ENCODE measurements around the gene DENND1C.
A peak's percentile ranks its signal among the peaks of the same experiment; 100 is the strongest.

Gene DENND1C, protein sequence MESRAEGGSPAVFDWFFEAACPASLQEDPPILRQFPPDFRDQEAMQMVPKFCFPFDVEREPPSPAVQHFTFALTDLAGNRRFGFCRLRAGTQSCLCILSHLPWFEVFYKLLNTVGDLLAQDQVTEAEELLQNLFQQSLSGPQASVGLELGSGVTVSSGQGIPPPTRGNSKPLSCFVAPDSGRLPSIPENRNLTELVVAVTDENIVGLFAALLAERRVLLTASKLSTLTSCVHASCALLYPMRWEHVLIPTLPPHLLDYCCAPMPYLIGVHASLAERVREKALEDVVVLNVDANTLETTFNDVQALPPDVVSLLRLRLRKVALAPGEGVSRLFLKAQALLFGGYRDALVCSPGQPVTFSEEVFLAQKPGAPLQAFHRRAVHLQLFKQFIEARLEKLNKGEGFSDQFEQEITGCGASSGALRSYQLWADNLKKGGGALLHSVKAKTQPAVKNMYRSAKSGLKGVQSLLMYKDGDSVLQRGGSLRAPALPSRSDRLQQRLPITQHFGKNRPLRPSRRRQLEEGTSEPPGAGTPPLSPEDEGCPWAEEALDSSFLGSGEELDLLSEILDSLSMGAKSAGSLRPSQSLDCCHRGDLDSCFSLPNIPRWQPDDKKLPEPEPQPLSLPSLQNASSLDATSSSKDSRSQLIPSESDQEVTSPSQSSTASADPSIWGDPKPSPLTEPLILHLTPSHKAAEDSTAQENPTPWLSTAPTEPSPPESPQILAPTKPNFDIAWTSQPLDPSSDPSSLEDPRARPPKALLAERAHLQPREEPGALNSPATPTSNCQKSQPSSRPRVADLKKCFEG

DNA sequence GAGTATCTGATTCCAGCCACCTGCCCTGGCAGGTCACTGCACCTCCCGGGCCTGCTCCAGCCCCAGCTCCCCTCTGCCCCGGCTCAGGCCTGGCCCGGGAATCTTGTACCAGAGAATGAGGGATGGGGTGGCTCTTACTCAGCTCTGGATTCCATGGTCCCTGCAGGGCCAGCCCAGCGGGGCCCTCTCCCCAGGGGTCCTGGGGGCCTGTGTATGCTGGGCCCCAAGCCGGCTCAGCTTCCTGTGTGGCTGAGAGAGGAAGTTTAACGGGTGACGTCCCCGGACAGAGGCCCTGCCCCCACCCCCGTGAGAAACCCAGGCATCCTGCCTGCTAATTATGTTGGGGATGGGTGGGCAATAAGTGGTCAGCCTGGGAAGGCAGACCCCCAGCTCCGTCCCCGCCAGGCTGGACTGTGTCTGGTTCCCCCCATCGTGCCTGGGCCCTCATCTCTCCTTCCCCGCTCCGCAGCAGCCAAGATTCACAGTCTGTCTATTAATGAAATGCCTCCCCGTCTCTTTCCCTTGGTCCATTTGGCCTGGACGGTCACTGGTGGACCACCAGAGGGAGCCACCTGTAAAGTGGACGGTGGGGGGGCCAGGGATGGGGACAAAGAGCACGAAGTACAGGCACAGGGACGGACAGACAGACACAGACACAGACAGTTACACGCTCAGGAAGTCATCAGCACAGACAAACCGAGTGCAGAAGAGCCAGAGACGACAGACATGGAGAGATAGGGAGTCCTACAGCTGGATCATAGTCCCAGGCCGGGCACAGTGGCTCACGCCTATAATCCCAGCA, at the start of gene DENND1C:
DENND1C (minus strand) TSS at position 247 of the 802 bp plus-strand sequence; CDS start at position 155, 92 bp downstream.
- TF ChIP-seq POLR2A (IDR thresholded peaks at IDR 0.05; ENCODE audit: low read depth, low read length), result no peak
- peak; percentile 46 for DNase-seq (ENCODE audit: insufficient read length, low spot score)

DNA sequence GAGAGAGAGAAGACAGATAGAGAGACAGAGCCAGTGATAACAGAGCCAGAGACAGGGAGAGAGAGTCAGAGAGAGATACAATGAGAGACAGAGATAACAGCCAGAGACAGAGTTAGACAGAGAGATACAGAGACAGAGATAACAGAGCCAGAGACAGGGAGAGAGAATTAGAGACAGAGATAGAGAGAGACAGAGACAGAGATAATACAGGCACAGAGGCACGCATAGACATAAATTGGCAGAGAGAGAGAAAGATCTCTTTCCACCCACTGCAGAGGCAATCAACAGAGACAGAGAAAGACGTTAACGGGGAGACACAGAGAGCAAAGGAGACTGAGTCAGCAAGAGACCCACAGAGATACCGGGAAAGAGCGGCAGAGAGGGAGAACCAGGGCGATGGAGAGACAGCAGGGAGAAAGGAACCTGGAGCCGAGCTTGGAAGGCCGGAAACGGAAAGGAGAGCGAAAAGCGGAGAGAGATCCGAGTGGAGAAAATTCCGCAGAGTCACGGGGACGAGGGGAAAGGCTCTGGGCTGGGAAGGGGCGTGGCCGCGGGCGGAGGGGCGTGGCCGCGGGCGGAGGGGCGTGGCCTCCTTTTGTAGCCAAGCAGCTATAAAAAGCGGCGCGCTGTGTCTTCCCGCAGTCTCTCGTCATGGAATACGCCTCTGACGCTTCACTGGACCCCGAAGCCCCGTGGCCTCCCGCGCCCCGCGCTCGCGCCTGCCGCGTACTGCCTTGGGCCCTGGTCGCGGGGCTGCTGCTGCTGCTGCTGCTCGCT, 49.0 kb upstream of the DENND1C start, which contains the start of gene TNFSF9:
TNFSF9 (plus strand) TSS at position 641 of the 777 bp plus-strand sequence; CDS start at position 652, 11 bp downstream.
- TF ChIP-seq POLR2A (IDR thresholded peaks at IDR 0.05; ENCODE audit: low read depth, low read length), result peak; percentile 91
- FAIRE-seq, result no peak
- DNase-seq (ENCODE audit: insufficient read length, low spot score), result peak; percentile 73

More for the DNA sequence above, at the start of gene DENND1C:
- no peak for FAIRE-seq

DNA sequence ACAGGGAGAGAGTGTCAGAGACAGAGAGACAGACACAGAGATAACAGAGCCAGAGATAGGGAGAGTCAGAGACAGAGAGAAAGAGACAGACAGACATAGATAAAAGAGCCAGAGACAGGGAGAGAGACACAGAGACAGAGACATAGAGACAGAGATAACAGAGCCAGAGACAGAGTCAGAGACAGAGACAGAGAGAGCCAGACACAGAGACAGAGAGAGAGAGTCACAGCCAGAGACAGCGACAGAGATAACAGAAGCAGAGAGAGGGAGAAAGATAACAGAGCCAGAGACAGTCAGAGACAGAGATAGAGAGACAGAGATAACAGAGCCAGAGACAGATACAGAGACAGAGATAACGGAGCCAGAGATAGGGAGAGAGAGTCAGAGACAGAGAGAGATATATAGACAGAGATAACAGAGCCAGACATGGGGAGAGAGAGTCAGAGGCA, 48.4 kb upstream of the DENND1C start:
- TF ChIP-seq POLR2A (IDR thresholded peaks at IDR 0.05; ENCODE audit: low read depth, low read length), result no peak
- FAIRE-seq (no peak), DNase-seq (ENCODE audit: insufficient read length, low spot score) (no peak)

DNA sequence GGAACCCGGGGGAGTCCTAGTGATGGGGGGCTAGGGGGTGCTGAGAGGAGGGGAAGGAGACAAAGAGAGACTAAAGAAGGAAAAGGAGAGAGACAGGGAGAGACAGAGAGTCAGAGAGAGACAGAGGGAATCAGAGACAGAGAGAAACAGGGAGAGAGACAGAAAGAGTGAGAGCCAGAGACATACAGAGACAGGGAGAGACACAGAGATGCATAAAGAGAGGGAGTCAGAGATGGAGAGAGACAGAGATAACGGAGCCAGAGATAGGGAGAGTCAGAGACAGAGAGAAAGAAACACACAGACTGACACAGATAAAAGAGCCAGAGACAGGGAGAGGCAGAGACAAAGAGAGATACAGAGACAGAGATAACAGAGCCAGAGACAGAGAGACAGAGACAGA, 47.8 kb upstream of the DENND1C start:
- no peak for TF ChIP-seq POLR2A (IDR thresholded peaks at IDR 0.05; ENCODE audit: low read depth, low read length)
- FAIRE-seq, result no peak

DNA sequence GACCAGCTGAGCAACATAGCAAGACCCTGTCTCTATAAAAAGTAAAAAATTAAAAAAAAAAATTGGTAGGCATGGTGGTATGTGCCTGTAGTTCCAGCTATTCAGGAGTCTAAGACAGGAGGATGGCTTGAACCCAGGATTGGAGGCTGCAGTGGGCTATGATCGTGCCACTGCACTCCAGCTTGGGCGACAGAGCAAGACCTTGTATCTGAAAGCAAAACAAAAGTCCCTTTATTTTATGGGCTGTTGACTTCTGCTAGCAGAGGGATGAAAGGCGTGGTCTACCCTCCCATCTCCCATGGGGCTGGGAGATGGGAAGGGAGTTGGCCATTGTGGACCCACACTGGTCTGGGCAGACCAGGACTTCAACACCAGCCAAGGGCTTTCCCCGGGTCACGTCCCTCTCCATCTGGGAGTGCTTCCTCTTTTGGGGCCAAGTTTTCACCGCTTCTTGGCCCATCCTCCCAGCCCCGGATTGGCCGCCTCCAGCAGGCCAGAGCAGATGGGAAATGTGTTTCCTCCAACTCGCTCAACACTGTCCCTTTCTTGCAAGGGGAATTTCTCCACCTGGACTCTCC, 47.0 kb upstream of the DENND1C start:
- TF ChIP-seq POLR2A (IDR thresholded peaks at IDR 0.05; ENCODE audit: low read depth, low read length), result no peak
- no peak for DNase-seq (ENCODE audit: insufficient read length, low spot score)
- no peak for FAIRE-seq

More for the DNA sequence above, 47.8 kb upstream of the DENND1C start:
- DNase-seq (ENCODE audit: insufficient read length, low spot score), result no peak

DNA sequence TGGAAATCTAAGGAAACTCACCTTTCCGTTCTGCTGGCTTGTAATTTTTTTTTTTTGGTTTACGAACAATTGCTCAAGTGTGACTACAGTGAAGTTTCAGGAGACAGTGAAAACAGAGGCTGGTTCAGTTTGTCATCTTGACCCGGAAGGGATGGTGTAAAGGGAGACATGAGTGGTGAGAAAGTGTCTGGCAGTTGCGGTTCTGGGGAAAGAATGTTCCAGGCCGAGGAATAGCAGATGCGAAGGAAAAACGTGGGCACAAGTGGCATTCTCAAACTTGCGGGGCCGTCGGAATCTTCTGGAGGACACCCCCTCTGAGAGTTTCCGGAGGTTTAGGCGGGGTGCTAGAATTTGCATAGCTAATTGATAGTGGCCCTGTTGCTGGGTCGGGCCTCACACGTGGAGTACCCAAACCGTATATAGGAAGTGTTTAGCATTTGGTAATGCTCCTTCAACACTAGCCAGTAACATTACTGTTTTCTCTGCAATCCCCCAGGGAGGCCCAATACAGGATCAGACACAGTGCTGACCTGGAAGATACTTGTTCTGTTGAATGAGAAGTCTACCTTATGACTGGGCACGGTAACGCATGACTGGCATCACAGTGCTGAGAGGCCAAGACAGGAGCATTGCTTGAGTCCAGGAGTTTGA, 46.4 kb upstream of the DENND1C start:
- FAIRE-seq (no peak), DNase-seq (ENCODE audit: insufficient read length, low spot score) (no peak)
- no peak for TF ChIP-seq POLR2A (IDR thresholded peaks at IDR 0.05; ENCODE audit: low read depth, low read length)

DNA sequence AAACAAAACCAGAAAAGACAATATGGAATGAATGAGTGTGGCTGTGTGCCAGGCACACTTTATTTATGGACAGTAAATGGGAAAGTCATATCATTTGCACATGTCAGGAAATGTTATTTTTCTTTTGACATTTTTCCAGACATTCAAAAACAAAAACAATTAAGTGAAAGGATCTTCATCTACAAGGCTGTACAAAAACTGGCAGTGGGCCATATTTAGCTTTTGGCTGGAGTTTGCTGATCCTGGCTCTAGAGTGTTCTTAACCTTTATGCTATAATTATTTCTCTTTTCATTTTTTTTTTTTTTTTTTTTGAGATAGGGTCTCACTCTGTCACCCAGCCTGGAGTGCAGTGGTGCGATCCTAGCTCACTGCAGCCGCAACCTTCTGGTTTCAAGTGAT, 42.7 kb upstream of the DENND1C start:
- no peak for DNase-seq (ENCODE audit: insufficient read length, low spot score)
- FAIRE-seq, result no peak
- no peak for TF ChIP-seq POLR2A (IDR thresholded peaks at IDR 0.05; ENCODE audit: low read depth, low read length)

DNA sequence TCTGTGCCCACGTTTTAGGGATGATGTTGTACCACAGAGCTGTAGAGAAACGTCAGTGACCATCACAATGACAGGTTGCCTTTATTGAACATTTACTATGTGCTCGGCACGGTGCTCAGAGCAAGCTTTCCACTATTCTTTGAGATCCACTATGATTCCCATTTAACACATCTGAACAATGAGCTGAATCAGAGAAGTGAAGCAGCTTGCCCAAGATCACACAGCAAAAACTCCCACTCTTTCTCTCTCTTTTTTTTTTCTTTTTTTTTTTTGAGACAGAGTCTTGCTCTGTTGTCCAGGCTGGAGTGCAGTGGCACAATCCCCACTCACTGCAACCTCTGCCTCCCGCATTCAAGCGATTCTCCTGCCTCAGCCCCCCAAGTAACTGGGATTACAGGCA, 41.1 kb upstream of the DENND1C start:
- FAIRE-seq (no peak), DNase-seq (ENCODE audit: insufficient read length, low spot score) (no peak)
- no peak for TF ChIP-seq POLR2A (IDR thresholded peaks at IDR 0.05; ENCODE audit: low read depth, low read length)

DNA sequence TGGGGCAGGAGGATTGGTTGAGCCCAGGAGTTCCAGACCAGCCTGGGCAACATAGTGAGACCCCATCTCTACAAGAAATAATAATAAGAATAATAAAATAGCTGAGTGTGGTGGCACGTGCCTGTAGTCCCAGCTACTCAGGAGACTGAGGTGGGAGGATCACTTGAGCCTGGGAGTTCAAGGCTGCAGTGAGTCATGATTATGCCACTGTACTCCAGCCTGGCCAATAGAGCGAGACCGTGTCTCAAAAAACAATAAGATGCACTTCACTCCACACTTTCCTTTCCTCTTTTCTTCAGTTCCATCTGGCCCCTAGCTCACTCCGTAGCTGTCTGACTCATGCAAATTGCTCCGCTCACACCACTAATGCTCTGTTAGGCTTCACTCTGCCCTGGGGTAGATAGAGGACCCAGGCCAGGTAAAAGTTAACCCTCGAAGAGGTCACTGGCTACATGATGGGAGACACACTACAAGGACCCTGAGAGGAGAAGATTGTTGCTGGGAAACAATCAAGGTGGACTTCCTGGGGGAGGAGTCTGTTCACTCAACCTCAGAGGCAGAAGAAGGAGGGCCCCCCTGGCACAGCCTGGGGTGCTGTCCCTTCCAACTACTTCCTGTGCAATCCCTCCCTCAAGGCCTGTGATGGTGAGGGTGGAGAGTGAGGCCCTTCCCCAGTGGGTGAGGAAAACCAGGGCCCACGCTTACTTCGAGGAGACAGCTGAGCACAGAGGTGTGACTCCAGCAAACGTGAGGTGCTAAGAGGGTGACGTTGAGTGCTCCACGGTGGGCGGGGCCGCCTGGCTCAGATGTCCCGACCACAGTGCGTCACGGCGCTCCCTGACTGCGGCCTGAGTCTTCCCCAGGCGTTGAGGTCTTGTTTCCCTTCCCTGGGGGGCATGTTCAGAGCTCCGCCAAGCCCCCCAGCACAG, 40.4 kb upstream of the DENND1C start:
- TF ChIP-seq POLR2A (IDR thresholded peaks at IDR 0.05; ENCODE audit: low read depth, low read length), result no peak
- DNase-seq (ENCODE audit: insufficient read length, low spot score), result no peak
- FAIRE-seq, result no peak

DNA sequence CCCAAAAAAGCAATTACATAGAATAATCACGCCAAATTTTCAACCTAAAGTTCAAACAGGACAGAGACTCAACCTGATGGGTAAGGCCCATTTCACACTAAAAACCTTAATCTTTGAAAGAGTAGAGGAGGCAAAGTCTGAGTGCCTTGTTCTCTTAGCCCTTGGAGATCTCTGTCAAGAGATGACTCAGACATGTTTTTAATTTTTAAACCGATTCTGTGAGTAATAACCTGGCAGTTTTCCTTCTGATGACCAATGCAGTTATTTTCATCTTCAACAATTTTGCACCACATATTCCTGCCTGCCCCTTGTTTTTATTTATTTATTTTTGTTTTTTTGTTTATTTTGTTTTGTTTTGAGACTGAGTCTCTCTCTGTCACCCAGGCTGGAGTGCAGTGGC, 37.7 kb upstream of the DENND1C start:
- no peak for TF ChIP-seq POLR2A (IDR thresholded peaks at IDR 0.05; ENCODE audit: low read depth, low read length)
- FAIRE-seq, result no peak

More for the DNA sequence above, 37.7 kb upstream of the DENND1C start:
- DNase-seq (ENCODE audit: insufficient read length, low spot score), result no peak

Data from H54 (cell line).